ENCODE measurements around the gene DTNB. TPM values are rescaled to one million over a fixed set of nuclear protein-coding genes. Genes with fewer than 3 reads are reported as not detected.

DTNB gene
- total RNA-seq, 2 donors from 2014 or later = 4.3 to 4.4 TPM

DNA sequence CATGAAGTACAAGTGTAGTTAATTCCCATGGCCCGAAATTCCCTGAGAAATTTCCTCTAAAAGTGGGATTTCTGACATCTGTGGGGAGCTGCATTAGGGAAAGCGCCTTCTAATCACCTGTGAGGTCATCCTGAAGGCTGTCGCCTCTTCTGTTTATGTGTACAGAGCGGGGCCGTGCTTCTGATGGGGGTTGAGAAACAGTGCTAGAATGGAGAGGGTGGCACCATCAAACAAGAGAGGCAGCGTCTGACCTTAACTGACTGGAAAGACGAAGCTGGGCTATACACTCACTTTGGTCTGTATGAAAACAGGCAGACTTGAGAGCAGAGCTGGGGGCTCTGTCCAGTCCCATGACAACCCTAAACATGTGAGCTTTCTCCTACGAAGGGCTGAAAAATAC is 287.5 kb downstream of the DTNB start:
- no peak overlapping the region for H3K27ac ChIP-seq
- H3K4me3 ChIP-seq = no peak overlapping the region
- no peaks in the 10 kb centered on the region for H3K9me3 ChIP-seq
- no peak for DNase-seq (ENCODE audit: low spot score)
- no peaks in the 10 kb centered on the region for H3K36me3 ChIP-seq
- TF ChIP-seq, protein P1, sequence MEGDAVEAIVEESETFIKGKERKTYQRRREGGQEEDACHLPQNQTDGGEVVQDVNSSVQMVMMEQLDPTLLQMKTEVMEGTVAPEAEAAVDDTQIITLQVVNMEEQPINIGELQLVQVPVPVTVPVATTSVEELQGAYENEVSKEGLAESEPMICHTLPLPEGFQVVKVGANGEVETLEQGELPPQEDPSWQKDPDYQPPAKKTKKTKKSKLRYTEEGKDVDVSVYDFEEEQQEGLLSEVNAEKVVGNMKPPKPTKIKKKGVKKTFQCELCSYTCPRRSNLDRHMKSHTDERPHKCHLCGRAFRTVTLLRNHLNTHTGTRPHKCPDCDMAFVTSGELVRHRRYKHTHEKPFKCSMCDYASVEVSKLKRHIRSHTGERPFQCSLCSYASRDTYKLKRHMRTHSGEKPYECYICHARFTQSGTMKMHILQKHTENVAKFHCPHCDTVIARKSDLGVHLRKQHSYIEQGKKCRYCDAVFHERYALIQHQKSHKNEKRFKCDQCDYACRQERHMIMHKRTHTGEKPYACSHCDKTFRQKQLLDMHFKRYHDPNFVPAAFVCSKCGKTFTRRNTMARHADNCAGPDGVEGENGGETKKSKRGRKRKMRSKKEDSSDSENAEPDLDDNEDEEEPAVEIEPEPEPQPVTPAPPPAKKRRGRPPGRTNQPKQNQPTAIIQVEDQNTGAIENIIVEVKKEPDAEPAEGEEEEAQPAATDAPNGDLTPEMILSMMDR (IDR thresholded peaks at IDR 0.05) = no peak
- no peaks in the 10 kb centered on the region for H3K27me3 ChIP-seq
- H3K4me1 ChIP-seq = no peaks in the 10 kb centered on the region

DNA sequence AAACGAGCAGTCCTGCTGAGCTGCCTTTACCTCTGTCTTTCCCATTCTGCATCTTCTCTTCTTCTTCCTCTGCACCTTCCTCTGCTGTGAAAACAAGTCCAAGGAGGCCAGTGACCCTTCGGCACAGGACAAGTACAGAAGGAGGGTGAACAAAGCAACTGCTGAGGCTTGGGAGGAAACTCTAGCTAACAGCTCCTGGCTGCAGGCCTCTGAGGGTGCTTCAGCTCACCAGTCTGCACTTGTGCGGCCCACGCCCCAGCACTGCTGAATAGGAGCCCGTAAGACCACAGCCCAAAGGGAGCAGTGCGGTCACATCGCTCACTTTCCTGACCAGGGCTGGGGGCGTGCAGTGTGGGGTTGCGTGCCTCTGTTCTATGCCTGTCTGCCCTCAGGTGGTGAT is 289.6 kb downstream of the DTNB start:
- no peak overlapping the region for H3K27ac ChIP-seq
- TF ChIP-seq, protein P1 (IDR thresholded peaks at IDR 0.05) = no peak
- no peaks in the 10 kb centered on the region for H3K27me3 ChIP-seq
- H3K4me3 ChIP-seq = no peak overlapping the region
- H3K4me1 ChIP-seq = no peaks in the 10 kb centered on the region
- H3K9me3 ChIP-seq = no peaks in the 10 kb centered on the region
- DNase-seq (ENCODE audit: low spot score) = no peak
- H3K36me3 ChIP-seq = no peaks in the 10 kb centered on the region

DNA sequence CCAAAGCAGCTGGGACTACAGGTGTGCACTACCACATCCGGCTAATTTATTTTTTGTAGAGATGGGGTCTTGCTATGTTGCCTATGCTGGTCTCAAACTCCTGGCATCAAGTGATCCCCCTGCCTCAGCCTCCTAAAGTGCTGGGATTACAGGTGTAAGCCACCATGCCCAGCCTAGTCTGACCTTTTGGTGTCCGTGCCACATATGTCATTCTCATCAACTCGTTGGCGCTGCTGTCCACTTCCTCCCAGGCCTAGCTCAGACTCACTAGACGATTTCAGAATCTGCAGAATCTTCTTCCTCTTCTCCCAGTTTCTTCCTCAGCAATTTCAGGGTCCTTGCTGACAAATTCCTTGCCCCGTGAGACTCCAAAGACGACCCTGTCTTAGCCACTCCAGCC is 291.9 kb downstream of the DTNB start:
- Histone ChIP-seq H3K36me3 (no peaks in the 10 kb centered on the region), H3K27ac (no peak overlapping the region), H3K4me1 (peaks cover 0 to 9% of the 10 kb centered on the region in 2 donors), H3K27me3 (no peaks in the 10 kb centered on the region), H3K9me3 (no peaks in the 10 kb centered on the region), H3K4me3 (no peak overlapping the region)
- TF ChIP-seq, protein P1 (IDR thresholded peaks at IDR 0.05) = no peak
- no peak for DNase-seq (ENCODE audit: low spot score)

DNA sequence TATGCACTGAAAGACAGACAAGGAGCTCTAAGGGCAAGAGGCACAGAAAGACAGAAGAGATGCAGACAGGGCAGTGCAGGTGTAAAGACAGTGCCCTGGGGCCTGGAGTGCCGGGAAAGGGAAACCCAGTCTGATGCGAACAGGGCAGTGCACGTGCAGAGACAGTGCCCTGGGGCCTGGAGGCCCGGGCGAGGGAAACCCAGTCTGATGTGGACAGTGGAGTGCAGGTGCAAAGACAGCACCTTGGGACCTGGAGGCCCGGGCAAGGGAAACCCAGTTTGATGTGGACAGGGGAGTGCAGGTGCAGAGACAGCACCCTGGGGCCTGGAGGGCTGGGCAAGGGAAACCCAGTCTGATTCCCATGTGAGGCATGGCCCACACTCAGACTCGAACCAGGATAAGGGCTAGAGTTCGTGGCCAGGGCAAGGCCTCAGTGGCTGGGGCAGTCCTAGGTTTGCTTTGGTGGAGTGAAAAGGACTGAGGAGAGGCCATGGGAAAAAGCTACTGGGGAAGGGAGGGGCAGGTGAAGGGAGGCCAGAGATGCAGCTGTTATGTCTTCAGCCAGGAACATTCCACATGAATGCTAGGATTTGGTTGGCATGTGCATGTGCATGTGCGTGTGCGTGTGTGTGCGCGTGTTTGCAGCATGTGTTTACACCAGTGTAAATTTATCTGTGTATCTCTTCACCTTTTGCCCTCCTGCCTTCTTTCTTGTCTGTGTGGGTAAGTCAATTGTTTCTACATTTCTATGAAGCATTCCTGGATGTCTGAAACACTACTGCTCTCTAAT is 292.6 kb downstream of the DTNB start:
- no peaks in the 10 kb centered on the region for H3K27me3 ChIP-seq
- H3K27ac ChIP-seq = no peak overlapping the region
- H3K36me3 ChIP-seq = no peaks in the 10 kb centered on the region
- H3K4me1 ChIP-seq = peaks cover 0 to 13% of the 10 kb centered on the region in 2 donors
- DNase-seq (ENCODE audit: low spot score) = no peak
- no peak overlapping the region for H3K4me3 ChIP-seq
- TF ChIP-seq, protein P1 (IDR thresholded peaks at IDR 0.05) = no peak
- no peaks in the 10 kb centered on the region for H3K9me3 ChIP-seq

DNA sequence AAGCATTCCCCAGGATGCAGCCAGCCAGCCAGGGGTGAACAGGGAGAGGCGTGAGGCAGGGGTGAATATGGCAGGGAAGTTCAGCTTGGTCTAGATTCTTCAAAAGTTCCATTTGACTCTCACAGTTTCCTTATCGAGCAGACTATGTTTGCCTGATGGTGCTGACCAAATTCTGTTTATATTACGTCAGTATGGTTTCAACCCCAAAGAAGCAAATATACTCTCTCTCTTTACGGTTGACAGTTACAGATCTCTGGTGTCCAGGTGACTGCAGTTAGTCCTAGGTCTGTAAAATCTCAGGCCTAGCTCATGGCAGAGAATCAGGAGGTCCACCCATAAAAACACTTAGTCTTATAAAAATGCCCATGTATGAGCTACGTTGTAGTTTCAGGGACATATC is 293.4 kb downstream of the DTNB start:
- TF ChIP-seq, protein P1 (IDR thresholded peaks at IDR 0.05) = no peak

DNA sequence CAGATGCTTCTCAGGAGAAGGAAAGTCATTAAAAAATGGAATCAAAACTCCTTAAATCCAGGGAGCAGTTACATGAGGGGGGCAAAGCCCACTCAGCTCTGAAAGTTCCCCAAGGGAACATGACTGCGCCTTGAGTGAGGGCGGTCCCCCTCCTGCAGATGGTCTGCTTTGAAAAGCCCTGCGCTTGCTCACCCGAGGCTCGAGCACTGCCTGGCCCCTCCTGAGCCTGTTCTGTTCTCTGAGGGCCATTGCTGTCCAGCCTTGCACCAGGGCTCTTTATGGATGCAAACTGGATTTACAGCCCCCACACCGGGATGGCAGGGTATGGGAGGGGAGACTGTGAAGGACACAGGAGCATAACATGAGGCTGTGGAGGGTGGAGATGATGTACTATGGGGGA is 293.8 kb downstream of the DTNB start:
- Histone ChIP-seq H3K9me3 (no peaks in the 10 kb centered on the region), H3K4me3 (no peak overlapping the region), H3K27ac (no peak overlapping the region), H3K36me3 (no peaks in the 10 kb centered on the region), H3K4me1 (peaks cover 0 to 13% of the 10 kb centered on the region in 2 donors), H3K27me3 (no peaks in the 10 kb centered on the region)
- DNase-seq (ENCODE audit: low spot score) = no peak
- TF ChIP-seq, protein P1 (IDR thresholded peaks at IDR 0.05) = no peak

More for the DNA sequence above, 293.4 kb downstream of the DTNB start:
- Histone ChIP-seq H3K36me3 (no peaks in the 10 kb centered on the region), H3K4me1 (peaks cover 0 to 13% of the 10 kb centered on the region in 2 donors), H3K9me3 (no peaks in the 10 kb centered on the region), H3K27me3 (no peaks in the 10 kb centered on the region), H3K4me3 (no peak overlapping the region), H3K27ac (no peak overlapping the region)
- DNase-seq (ENCODE audit: low spot score) = no peak

All from right atrium auricular region (tissue), 2 donors.